ENCODE data around the gene KCTD8. TPM values are rescaled to one million over a fixed set of nuclear protein-coding genes. Genes with fewer than 3 reads are reported as not detected.

The KCTD8 gene
- total RNA-seq, 1 donor from 2014 or later: 0.20 TPM

GRCh38 chr4:44165938-44166337 lies 282.7 kb downstream of the KCTD8 start:
- no peak for DNase-seq (ENCODE audit: low read depth in 2 of 2)

GRCh38 chr4:44162538-44163270 lies 285.9 kb downstream of the KCTD8 start:
- peak; percentile 33 to 74 for DNase-seq (ENCODE audit: low read depth in 2 of 2)

GRCh38 chr4:44161756-44162155 lies 286.9 kb downstream of the KCTD8 start:
- no peak for DNase-seq (ENCODE audit: low read depth in 2 of 2)

- peak; percentile 66 to 77 for DNase-seq (ENCODE audit: low read depth in 2 of 2)
These were observed 287.7 kb downstream of the KCTD8 start for GRCh38 chr4:44160776-44161367.

- no peak for DNase-seq (ENCODE audit: low read depth in 2 of 2)
These were observed 288.6 kb downstream of the KCTD8 start for GRCh38 chr4:44159991-44160390.

- peak; percentile 77 for DNase-seq (ENCODE audit: low read depth in 2 of 2)
These were observed 290.9 kb downstream of the KCTD8 start for GRCh38 chr4:44157611-44158277.

- DNase-seq (ENCODE audit: low read depth in 2 of 2): peak; percentile 71 to 80
These were observed 298.5 kb downstream of the KCTD8 start for GRCh38 chr4:44150091-44150576.

GRCh38 chr4:44149282-44149681 lies 299.3 kb downstream of the KCTD8 start:
- DNase-seq (ENCODE audit: low read depth in 2 of 2): peak; percentile 21 to 72

GRCh38 chr4:44147571-44148075 lies 301.0 kb downstream of the KCTD8 start:
- DNase-seq (ENCODE audit: low read depth in 2 of 2): no peak

GRCh38 chr4:44146516-44146915 lies 302.1 kb downstream of the KCTD8 start:
- DNase-seq (ENCODE audit: low read depth in 2 of 2): no peak

GRCh38 chr4:44145868-44146267 lies 302.7 kb downstream of the KCTD8 start:
- peak; percentile 57 to 87 for DNase-seq (ENCODE audit: low read depth in 2 of 2)

- no peak for DNase-seq (ENCODE audit: low read depth in 2 of 2)
These were observed 316.1 kb downstream of the KCTD8 start for GRCh38 chr4:44132526-44132925.

Other genes starting within 250 kb of the KCTD8 start
- gene YIPF7, start 202.8 kb upstream of the KCTD8 start, total RNA-seq: not detected in 2 replicates
- 6.1 and 6.7 TPM in 2 replicates for gene GUF1, start 229.6 kb upstream of the KCTD8 start, total RNA-seq

Data from lung microvascular endothelial cell (primary cell).